ENCODE measurements around the gene RBMS1. TPM values are rescaled to one million over a fixed set of nuclear protein-coding genes. Genes with fewer than 3 reads are reported as not detected.
A peak's percentile ranks its signal among the peaks of the same experiment; 100 is the strongest.

The RBMS1 gene
- total RNA-seq, 3 donors from 2014 or later (not counting 1 experiment from before 2014, with no cell fraction given): 111 to 167 (median 132) TPM

DNA sequence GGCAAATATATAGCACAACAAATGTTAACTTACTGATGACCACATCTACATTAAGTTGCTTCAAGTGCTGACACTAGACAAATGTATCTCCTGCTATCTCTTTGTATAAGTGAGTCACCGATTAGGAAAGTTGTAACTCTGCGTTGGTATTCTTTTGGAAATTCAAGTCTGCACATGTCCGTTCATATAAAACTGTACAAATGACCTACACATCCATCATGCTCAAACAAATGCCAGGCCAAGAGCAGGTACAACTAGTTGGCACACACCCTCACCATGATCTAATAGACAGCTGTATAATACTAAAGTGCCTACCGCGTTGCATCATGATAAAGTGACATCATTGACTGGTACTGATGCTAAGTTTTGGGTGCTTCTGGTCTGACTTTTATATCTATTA is 141.1 kb downstream of the RBMS1 start:
- H3K27ac Mint-ChIP-seq: peak overlapping the region in 1 of 2 donors; percentile 25
- no peaks in the 10 kb centered on the region for H3K36me3 Mint-ChIP-seq
- no peak for TF ChIP-seq CTCF (IDR thresholded peaks at IDR 0.05)
- H3K36me3 ChIP-seq (ENCODE audit: control insufficient read depth, insufficient read depth, low read length): peaks cover 6% of the 10 kb centered on the region
- no peak overlapping the region for H3K27ac ChIP-seq (ENCODE audit: low read length)
- no peaks in the 10 kb centered on the region for H3K9me3 Mint-ChIP-seq
- ATAC-seq (no peak), DNase-seq (no peak)
- H3K4me3 ChIP-seq (ENCODE audit: low read length): no peak overlapping the region
- no peaks in the 10 kb centered on the region for H3K9me3 ChIP-seq (ENCODE audit: control insufficient read depth, insufficient read depth, low read length)
- no peaks in the 10 kb centered on the region for H3K27me3 Mint-ChIP-seq (ENCODE audit: low read depth in 2 of 2)
- no peak overlapping the region for H3K4me3 Mint-ChIP-seq
- H3K27me3 ChIP-seq (ENCODE audit: control insufficient read depth, insufficient read depth, low read length): no peaks in the 10 kb centered on the region
- H3K4me1 ChIP-seq (ENCODE audit: control insufficient read depth, insufficient read depth, low read length): no peaks in the 10 kb centered on the region
- peaks cover 82% of the 10 kb centered on the region in 2 donors for H3K4me1 Mint-ChIP-seq
- intact Hi-C loops (cut with micrococcal nuclease): loop anchor here (10.0 kb wide), 1 partner anchor 52 kb away; no protein-coding TSS in a partner anchor
- 89% methylated on average over 5 of the region's 5 CpGs for WGBS (ENCODE audit: insufficient coverage)

GRCh38 chr2:160351956-160352355 is 141.7 kb downstream of the RBMS1 start:
- ATAC-seq: no peak
- Histone ChIP-seq H3K9me3 (ENCODE audit: control insufficient read depth, insufficient read depth, low read length) (no peaks in the 10 kb centered on the region), H3K4me1 (ENCODE audit: control insufficient read depth, insufficient read depth, low read length) (no peaks in the 10 kb centered on the region), H3K36me3 (ENCODE audit: control insufficient read depth, insufficient read depth, low read length) (peaks cover 6% of the 10 kb centered on the region), H3K27me3 (ENCODE audit: control insufficient read depth, insufficient read depth, low read length) (no peaks in the 10 kb centered on the region), H3K4me3 (ENCODE audit: low read length) (no peak overlapping the region), H3K27ac (ENCODE audit: low read length) (no peak overlapping the region)
- H3K27me3 Mint-ChIP-seq (ENCODE audit: low read depth in 2 of 2): no peaks in the 10 kb centered on the region
- peak overlapping the region; percentile 49 to 68 for H3K27ac Mint-ChIP-seq
- H3K4me3 Mint-ChIP-seq: no peak overlapping the region
- intact Hi-C loops (cut with micrococcal nuclease): loop anchor here (10.0 kb wide), 1 partner anchor 53 kb away; no protein-coding TSS in a partner anchor
- H3K4me1 Mint-ChIP-seq: peaks cover 82% of the 10 kb centered on the region in 2 donors
- TF ChIP-seq CTCF (IDR thresholded peaks at IDR 0.05): no peak
- H3K9me3 Mint-ChIP-seq: no peaks in the 10 kb centered on the region
- DNase-seq: no peak
- no peaks in the 10 kb centered on the region for H3K36me3 Mint-ChIP-seq
- WGBS (ENCODE audit: insufficient coverage): 84% methylated on average over 4 of the region's 4 CpGs

- Mint-ChIP-seq H3K36me3 (no peaks in the 10 kb centered on the region), H3K4me3 (no peak overlapping the region), H3K9me3 (no peaks in the 10 kb centered on the region), H3K4me1 (peaks cover 79 to 81% of the 10 kb centered on the region in 2 donors), H3K27me3 (ENCODE audit: low read depth in 2 of 2) (no peaks in the 10 kb centered on the region), H3K27ac (peak overlapping the region; percentile 58 to 83)
- ATAC-seq: no peak
- no peaks in the 10 kb centered on the region for H3K9me3 ChIP-seq (ENCODE audit: control insufficient read depth, insufficient read depth, low read length)
- peaks cover 4% of the 10 kb centered on the region for H3K4me1 ChIP-seq (ENCODE audit: control insufficient read depth, insufficient read depth, low read length)
- 100% methylated on average over 1 of the region's 2 CpGs for WGBS (ENCODE audit: insufficient coverage)
- H3K36me3 ChIP-seq (ENCODE audit: control insufficient read depth, insufficient read depth, low read length): peaks cover 6% of the 10 kb centered on the region
- no peak overlapping the region for H3K4me3 ChIP-seq (ENCODE audit: low read length)
- no peaks in the 10 kb centered on the region for H3K27me3 ChIP-seq (ENCODE audit: control insufficient read depth, insufficient read depth, low read length)
- H3K27ac ChIP-seq (ENCODE audit: low read length): no peak overlapping the region
- DNase-seq: no peak
- no peak for TF ChIP-seq CTCF (IDR thresholded peaks at IDR 0.05)
- intact Hi-C loops (cut with micrococcal nuclease): loop anchor here (5.0 kb wide), 1 partner anchor 143 kb away; the partner anchor contains the start of gene RBMS1
Observed at GRCh38 chr2:160349306-160349705, 144.3 kb downstream of the RBMS1 start.
